HL-60/S4 treated with retinoic acid at 250 ng/mL for 4 days and 3 days (cell line): ENCODE measurements around the gene TMEM273.

ENCODE experiments used
- in situ Hi-C: fragments of 300-500 bp; cut with MboI; formaldehyde crosslinking; loops from 2 replicates; pipeline ENCODE4 v1.7.0; 2022; ENCODE audit warnings: low sequenced_read_pairs

TMEM273 gene

GRCh38 chr10:49177391-49178355, 10.5 kb downstream of the TMEM273 start:
- in situ Hi-C loops, result no loop called here

- in situ Hi-C loops, result no loop called here
Measured at GRCh38 chr10:49176310-49177268, 11.6 kb downstream of the TMEM273 start.

- in situ Hi-C loops, result no loop called here
Measured at GRCh38 chr10:49175587-49176309, 12.4 kb downstream of the TMEM273 start.

- in situ Hi-C loops, result no loop called here
Measured at GRCh38 chr10:49174926-49175500, 13.2 kb downstream of the TMEM273 start.

- in situ Hi-C loops, result no loop called here
Measured at GRCh38 chr10:49174261-49174925, 13.8 kb downstream of the TMEM273 start.

- in situ Hi-C loops, result no loop called here
Measured at GRCh38 chr10:49173853-49174252, 14.3 kb downstream of the TMEM273 start.

GRCh38 chr10:49173201-49173772, 14.9 kb downstream of the TMEM273 start:
- in situ Hi-C loops, result no loop called here

- in situ Hi-C loops, result no loop called here
Measured at GRCh38 chr10:49172777-49173132, 15.4 kb downstream of the TMEM273 start.

GRCh38 chr10:49172061-49172776, 16.0 kb downstream of the TMEM273 start:
- in situ Hi-C loops, result no loop called here

GRCh38 chr10:49171326-49172060, 16.7 kb downstream of the TMEM273 start:
- in situ Hi-C loops, result no loop called here

GRCh38 chr10:49170632-49171325, 17.4 kb downstream of the TMEM273 start:
- in situ Hi-C loops, result no loop called here

GRCh38 chr10:49169776-49170175, 18.4 kb downstream of the TMEM273 start:
- in situ Hi-C loops, result no loop called here

GRCh38 chr10:49168831-49169500, 19.2 kb downstream of the TMEM273 start:
- in situ Hi-C loops, result no loop called here

GRCh38 chr10:49168171-49168540, 20.0 kb downstream of the TMEM273 start:
- in situ Hi-C loops, result no loop called here

GRCh38 chr10:49167425-49168170, 20.6 kb downstream of the TMEM273 start:
- in situ Hi-C loops, result no loop called here
